ENCODE measurements around the gene SNRPA. TPM values are rescaled to one million over a fixed set of nuclear protein-coding genes. Genes with fewer than 3 reads are reported as not detected.
"Not testable (repeated sequence)": the region's sequence is repeated elsewhere in the genome, so short reads cannot be mapped to it uniquely, and the experiment has no call there.

The SNRPA gene
- total RNA-seq, 1 donor from 2014 or later: 51.7 TPM

- no peaks in the 10 kb centered on the region for H3K27me3 ChIP-seq
- H3K9me3 ChIP-seq: no peaks in the 10 kb centered on the region
- ATAC-seq (no peak), DNase-seq (no peak)
- H3K36me3 ChIP-seq: peaks cover 92% of the 10 kb centered on the region
- no peak for TF ChIP-seq CTCF (IDR thresholded peaks at IDR 0.05)
- H3K4me1 ChIP-seq: peaks cover 24% of the 10 kb centered on the region
- no peak overlapping the region for H3K27ac ChIP-seq
- H3K4me3 ChIP-seq: no peak overlapping the region
- intact Hi-C loops (cut with DNase I): no loop called here
Measured at GRCh38 chr19:40759352-40759751, 8.3 kb downstream of the SNRPA start.

GRCh38 chr19:40762754-40763470, 11.9 kb downstream of the SNRPA start:
- H3K36me3 ChIP-seq: peaks cover 93% of the 10 kb centered on the region
- H3K4me1 ChIP-seq: no peaks in the 10 kb centered on the region
- no peak overlapping the region for H3K27ac ChIP-seq
- H3K9me3 ChIP-seq: no peaks in the 10 kb centered on the region
- ATAC-seq (no peak), DNase-seq (no peak)
- TF ChIP-seq CTCF (IDR thresholded peaks at IDR 0.05): no peak
- H3K4me3 ChIP-seq: no peak overlapping the region
- intact Hi-C loops (cut with DNase I): no loop called here
- H3K27me3 ChIP-seq: no peaks in the 10 kb centered on the region

- Histone ChIP-seq H3K27ac (no peak overlapping the region), H3K9me3 (no peaks in the 10 kb centered on the region), H3K36me3 (peaks cover 87% of the 10 kb centered on the region), H3K4me3 (no peak overlapping the region), H3K4me1 (no peaks in the 10 kb centered on the region), H3K27me3 (no peaks in the 10 kb centered on the region)
- no peak for DNase-seq
- intact Hi-C loops (cut with DNase I): no loop called here
- TF ChIP-seq CTCF (IDR thresholded peaks at IDR 0.05): no peak
- ATAC-seq: no peak
Measured at GRCh38 chr19:40763526-40763925, 12.5 kb downstream of the SNRPA start.

GRCh38 chr19:40763963-40764362, 13.0 kb downstream of the SNRPA start:
- H3K4me1 ChIP-seq: no peaks in the 10 kb centered on the region
- H3K27me3 ChIP-seq: no peaks in the 10 kb centered on the region
- DNase-seq (no peak), ATAC-seq (no peak)
- H3K9me3 ChIP-seq: no peaks in the 10 kb centered on the region
- no peak for TF ChIP-seq CTCF (IDR thresholded peaks at IDR 0.05)
- no peak overlapping the region for H3K27ac ChIP-seq
- peaks cover 82% of the 10 kb centered on the region for H3K36me3 ChIP-seq
- intact Hi-C loops (cut with DNase I): no loop called here
- H3K4me3 ChIP-seq: no peak overlapping the region

GRCh38 chr19:40766385-40766784, 15.4 kb downstream of the SNRPA start:
- DNase-seq; H3K4me1 ChIP-seq; ATAC-seq; H3K27ac ChIP-seq; intact Hi-C loops (cut with DNase I); H3K9me3 ChIP-seq; H3K4me3 ChIP-seq; H3K27me3 ChIP-seq: not testable (repeated sequence)
- H3K36me3 ChIP-seq: peaks cover 58% of the 10 kb centered on the region

- DNase-seq: no peak
- Histone ChIP-seq H3K4me1 (no peaks in the 10 kb centered on the region), H3K4me3 (no peak overlapping the region), H3K27ac (no peak overlapping the region), H3K9me3 (no peaks in the 10 kb centered on the region), H3K36me3 (peaks cover 33% of the 10 kb centered on the region), H3K27me3 (no peaks in the 10 kb centered on the region)
- TF ChIP-seq CTCF (IDR thresholded peaks at IDR 0.05): no peak
- peak; percentile 82 for ATAC-seq
- intact Hi-C loops (cut with DNase I): no loop called here
Measured at GRCh38 chr19:40768869-40769268, 17.9 kb downstream of the SNRPA start.

GRCh38 chr19:40771101-40771862, 20.3 kb downstream of the SNRPA start:
- H3K4me3 ChIP-seq; H3K36me3 ChIP-seq; DNase-seq; H3K27me3 ChIP-seq; H3K4me1 ChIP-seq; ATAC-seq; intact Hi-C loops (cut with DNase I); H3K27ac ChIP-seq; H3K9me3 ChIP-seq: not testable (repeated sequence)

Measured in upper lobe of right lung (tissue), 1 donor.